Measurements from ENCODE around the gene TNS1.

GRCh38 chr2:217856871-217857270, 145.9 kb downstream of the TNS1 start:
- no peak for TF ChIP-seq CTCF (IDR thresholded peaks at IDR 0.05; ENCODE audit: insufficient read depth, low read length)
- TF ChIP-seq REST (IDR thresholded peaks at IDR 0.05; ENCODE audit: insufficient replicate concordance, low read depth) = no peak
- TF ChIP-seq POLR2AphosphoS5 (IDR thresholded peaks at IDR 0.05; ENCODE audit: low read depth) = no peak
- TF ChIP-seq SPI1 (IDR thresholded peaks at IDR 0.05; ENCODE audit: borderline replicate concordance, low read depth) = no peak
- TF ChIP-seq GABPA (IDR thresholded peaks at IDR 0.05; ENCODE audit: low read depth) = no peak
